GM19351 (cell line): ENCODE data around the gene PIK3R4.

ENCODE experiments used
- ATAC-seq: cut with Tn5 transposase; IDR thresholded peaks from one replicate; pipeline ENCODE4 v1.9.1; 2021; ENCODE audit warnings: mild to moderate bottlenecking, moderate library complexity; ENCODE audit not compliant: unreplicated experiment

Gene PIK3R4

DNA sequence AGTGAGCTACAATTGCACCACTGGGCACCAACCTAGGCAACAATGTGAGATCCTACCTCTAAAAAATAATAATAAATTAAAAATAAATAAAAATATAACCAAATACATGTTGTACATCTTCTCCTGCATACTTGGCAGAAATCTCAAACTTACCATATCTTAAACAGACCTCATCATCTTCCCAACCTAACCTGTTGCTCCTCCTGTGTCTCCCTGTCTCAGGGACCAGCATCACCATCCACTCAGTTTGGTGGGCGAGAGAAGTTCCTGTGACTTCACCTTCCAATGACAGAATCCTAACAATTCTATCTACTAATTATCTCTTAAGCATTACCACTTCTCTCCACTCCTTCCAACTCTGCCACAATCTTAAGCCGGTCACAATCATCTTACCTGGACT lies 3.3 kb downstream of the PIK3R4 start:
- no peak for ATAC-seq

- no peak for ATAC-seq
Measured at GRCh38 chr3:130741946-130742610, 4.6 kb downstream of the PIK3R4 start.

DNA sequence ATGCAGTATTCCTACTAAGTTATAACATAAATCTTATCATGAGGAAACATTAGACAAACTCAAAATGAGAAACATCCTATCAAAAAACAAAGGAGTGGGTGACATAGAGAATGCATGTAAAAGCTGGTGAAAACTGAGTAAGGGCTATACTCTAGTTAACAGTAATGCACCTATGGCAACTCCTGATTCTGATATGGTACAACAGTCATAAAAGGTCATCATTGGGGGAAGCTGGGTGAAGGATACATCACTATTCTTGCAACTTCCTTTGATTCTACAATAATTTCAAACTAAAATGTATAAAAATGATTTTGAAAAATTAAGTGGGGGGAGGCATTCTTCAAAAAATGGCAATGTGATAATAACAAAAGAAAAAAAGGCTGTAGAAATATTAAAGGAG lies 6.8 kb downstream of the PIK3R4 start:
- no peak for ATAC-seq

DNA sequence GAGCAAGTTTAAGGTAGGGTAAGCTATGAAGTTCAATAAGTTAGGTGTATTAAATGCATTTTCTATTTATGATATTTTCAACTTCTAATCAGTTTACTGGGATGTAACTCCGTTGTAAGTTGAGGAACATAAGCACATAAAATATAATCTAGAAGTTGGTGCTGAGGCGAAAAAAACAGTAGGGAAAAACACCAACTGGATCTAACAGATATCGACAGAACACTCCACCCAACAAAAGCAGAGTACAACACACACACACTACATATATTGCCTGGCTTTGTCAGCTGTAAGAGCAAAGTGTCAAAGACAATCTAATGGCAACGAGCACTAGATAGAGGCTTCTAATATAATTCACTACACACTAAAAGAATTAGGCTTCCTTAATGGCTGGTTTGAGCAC lies 8.4 kb downstream of the PIK3R4 start:
- no peak for ATAC-seq

DNA sequence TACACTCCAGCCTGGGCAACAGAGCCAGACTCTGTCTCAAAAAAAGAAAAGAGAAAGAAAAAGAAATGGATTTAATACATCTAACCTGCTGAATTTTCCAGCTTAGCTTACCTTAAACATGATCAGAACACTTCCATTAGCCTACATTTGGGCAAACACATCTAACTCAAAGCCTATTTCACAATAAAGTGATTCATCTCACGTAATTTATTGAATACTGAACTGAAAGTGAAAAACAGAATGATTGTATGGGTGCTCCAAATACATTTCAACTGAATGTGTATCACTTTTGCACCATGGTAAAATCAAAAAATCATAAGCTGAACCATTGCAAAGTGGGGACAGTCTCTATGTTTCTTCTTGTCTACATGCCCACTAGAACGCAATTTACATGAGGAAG lies 9.0 kb downstream of the PIK3R4 start:
- ATAC-seq, result no peak

- ATAC-seq, result no peak
Measured at GRCh38 chr3:130733236-130733875, 13.3 kb downstream of the PIK3R4 start.

DNA sequence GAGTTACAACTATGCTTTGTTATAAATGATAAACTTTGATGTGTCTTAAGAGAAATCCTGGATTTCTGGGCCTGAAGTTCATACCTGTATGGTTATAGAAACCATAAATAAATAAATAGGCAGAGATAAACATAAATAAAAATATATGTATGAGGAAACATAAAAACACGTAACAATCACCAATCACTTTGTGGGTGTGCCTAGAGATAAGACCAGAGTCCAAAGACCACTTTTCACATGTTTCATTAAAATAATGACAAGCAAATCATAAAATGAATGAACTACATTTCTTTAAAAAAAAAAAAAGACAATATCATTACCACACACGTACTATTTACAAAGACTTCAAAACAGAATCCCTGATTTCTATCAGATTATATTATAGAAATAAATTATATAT lies 14.1 kb downstream of the PIK3R4 start:
- no peak for ATAC-seq

DNA sequence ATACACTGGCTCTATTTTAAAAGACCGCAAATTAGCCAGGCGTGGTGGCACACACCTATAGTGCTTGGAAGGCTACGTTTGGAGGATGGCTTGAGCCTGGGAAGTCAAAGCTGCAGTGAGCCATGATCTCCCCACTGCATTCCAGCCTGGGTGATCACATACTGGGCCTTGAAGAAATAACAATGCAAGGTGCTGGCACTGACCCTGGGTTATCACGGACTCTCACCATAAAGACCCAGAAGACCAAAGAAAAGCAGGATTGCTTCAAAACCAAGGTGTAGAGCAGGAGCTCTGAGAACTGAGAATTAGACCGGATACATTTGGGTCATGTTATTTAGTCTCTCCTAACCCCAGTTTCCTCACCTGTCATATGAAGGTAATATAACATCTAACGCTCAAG lies 14.8 kb downstream of the PIK3R4 start:
- no peak for ATAC-seq

DNA sequence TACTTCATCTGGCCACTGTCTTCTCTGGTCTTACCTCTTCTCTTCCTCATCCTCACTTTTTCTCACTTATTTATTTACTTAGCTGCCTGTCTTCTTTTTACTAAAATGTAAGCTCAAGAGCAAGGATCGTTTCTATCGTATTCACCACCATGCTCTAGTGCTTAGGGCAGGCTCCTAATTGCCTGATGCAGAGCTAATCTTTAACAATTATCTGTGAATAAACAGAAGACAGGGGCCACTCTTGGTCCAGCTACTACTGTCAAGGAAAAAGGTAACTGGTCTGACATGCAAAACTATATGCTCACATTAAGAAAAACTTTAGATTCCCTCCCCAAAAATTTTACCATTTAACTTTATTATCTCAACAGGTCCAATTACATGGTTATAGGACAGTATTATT lies 17.5 kb downstream of the PIK3R4 start:
- no peak for ATAC-seq

DNA sequence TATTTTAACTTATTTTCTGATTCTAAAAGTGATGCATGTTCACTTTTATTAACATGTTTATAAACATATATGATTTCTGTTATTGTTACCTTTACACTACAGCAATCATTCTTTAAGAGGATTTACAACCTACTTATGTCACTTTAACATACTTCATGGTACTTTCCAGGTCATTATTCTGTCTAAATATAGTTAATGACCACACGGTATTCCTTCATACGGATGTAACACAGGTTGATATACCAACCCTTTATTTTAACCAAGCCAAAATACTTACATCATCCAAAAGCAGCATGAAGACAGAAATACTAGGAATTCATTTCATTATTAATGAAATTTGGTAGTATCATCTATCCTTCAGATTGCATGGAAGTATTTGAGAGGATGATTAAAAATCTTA lies 18.6 kb downstream of the PIK3R4 start:
- no peak for ATAC-seq

- no peak for ATAC-seq
Measured at GRCh38 chr3:130725746-130726145, 20.9 kb downstream of the PIK3R4 start.

DNA sequence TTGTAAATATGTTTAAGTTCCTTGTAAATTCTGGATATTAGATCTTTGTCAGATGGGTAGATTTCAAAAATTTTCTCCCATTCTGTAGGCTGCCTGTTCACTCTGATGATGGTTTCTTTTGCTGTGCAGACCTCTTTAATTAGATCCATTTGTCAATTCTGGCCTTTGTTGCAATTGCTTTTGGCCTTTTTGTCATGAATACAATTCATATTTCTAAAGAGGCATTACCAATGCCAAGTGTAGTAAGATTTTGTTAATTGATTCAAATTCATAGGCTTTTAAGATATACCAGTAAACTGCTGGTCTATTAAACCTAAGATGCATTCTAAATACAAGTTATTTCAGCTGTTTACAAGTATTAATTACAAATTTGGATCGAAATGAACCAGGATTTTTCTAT lies 31.0 kb downstream of the PIK3R4 start:
- ATAC-seq, result no peak

GRCh38 chr3:130712718-130713423 lies 33.8 kb downstream of the PIK3R4 start:
- no peak for ATAC-seq

DNA sequence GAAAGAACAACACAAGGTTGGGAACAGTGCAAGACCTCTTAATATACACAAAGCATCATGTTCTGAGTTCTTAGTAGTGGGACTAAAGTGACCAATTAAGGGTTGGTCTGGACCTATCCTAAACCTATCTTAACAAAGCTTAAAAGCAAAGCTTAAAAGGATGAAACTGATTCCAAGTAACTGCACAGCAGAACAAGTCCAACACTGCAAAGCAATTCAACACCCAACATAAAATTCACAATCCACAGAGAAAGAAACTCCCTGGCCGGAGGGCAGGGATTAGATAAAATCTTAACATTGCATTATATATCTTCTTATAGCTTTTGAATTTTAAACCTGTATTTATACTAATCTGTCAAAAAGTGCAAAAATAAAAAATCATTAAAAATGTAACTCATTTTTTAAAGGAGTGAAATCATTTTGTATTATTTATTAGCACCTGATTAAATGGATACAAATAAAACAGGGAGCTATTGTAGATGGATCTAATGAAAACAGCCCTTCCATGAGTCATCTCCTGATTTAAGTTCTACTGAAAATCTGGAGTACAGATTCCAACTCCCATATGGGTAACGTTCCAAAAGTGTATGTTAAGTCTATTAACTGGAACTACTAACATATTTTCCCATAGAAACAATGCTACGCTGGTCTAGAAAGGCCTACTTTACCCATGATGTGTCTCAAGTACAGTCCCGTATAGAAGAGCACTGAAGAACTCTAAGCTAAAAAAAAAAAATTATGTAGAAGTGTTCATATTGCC lies 34.9 kb downstream of the PIK3R4 start:
- no peak for ATAC-seq

DNA sequence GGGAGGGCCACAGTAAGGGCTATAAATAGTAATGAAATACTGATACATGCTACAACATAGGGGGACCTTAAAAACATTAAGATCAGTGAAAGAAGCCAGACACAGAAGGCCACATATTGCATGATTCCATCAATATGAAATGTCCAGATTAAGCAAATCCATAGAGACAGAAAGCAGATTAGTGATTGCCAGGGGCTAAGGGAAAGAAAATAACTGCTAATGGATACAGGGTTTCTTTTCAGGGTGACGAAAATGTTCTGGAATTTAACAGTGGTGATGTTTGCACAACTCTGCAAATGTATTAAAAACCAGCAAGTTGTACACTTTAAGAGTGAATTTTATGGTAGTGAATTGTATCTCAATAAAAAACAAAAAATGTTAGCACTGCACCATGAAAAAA lies 37.0 kb downstream of the PIK3R4 start:
- ATAC-seq, result no peak

DNA sequence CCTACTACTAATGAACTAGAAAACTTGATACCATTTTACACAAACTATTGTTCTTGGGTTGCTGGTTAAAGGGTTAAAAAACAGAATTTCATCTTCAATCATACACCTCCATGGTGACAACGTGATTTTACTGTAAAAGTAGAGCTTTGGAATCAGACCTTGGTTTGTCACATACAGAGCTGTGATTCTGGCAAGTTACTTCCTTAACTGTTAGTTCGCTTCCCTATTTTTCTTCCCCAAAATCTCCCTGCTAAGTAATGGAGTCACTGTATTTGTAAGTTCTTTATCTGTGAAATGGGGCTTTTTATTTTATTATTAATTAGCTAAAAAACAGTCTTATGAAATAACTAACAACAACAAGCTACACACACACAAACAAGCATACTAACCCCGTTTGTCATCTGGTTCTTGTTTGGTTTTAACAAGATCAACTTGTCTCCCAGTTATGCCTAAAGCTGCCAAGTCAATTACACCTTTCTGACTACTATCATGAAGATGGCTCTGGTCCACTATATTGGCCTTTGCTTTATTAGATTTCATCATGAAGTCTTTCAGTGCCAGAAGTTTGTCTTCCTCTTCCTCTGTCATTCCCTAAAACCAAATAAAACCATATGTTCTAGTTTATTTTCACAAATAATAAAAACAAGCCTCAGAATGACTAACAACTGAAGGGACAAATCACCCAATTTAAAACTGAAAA lies 38.6 kb downstream of the PIK3R4 start:
- ATAC-seq, result no peak

DNA sequence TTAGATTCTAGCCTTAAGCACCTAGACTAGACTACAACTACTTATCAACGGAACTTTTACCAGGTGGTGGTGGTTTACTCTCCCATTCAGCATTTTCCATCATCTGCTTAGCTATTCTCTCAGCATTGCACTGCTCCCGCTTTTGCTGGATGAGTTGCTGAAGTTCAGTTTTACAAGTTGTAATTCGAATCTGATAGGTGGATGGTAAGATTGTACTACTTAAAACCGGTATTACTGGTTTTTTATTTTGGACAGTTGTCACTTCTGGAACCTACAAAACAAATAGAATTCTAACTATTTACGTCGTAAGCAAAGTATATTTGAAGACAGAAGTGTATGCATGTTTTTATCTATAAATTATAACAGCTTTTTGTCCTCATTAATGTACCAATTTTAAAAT lies 41.1 kb downstream of the PIK3R4 start:
- ATAC-seq, result no peak

DNA sequence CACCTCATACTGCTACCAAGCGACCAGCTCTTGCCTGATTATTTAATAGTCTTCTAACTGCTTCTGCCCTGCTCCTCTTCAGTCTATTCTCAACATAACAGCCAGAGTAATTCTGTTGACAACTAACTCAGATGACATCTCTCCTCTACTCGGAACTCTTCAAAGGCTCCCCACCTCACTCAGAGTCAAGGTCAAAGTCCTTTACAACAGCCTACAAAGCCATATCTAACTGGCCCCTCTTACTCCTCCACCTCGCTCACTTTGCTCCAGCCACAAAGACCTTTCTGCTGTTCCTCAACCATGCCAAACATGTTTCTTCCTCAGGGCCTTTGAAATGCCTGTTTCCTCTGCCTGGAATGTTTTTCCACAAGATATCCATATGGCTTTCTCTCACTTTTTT lies 43.6 kb downstream of the PIK3R4 start:
- no peak for ATAC-seq

- ATAC-seq, result no peak
Measured at GRCh38 chr3:130700541-130700940, 46.1 kb downstream of the PIK3R4 start.

GRCh38 chr3:130699765-130700164 lies 46.9 kb downstream of the PIK3R4 start:
- ATAC-seq, result peak; percentile 58

- no peak for ATAC-seq
Measured at GRCh38 chr3:130693314-130693713, 53.3 kb downstream of the PIK3R4 start.
